ACC112 (cell line): Measurements from ENCODE around the gene MEGF11.

ENCODE experiments used
- H2AFZ ChIP-seq: fragments of 200-600 bp; sonication (generic); one replicate; pipeline ENCODE4 v1.6.0; 2017; ENCODE audit warnings: antibody characterized with exemption, low read length; ENCODE audit not compliant: unreplicated experiment
- H3K27ac ChIP-seq: fragments of 200-600 bp; sonication (generic); 2 replicates; pipeline ENCODE4 v1.5.1; 2014; ENCODE audit warnings: low read depth, mild to moderate bottlenecking, antibody characterized with exemption, low read length, moderate library complexity
- H3K27me3 ChIP-seq: fragments of 200-600 bp; sonication (generic); 2 replicates; pipeline ENCODE4 v1.6.1; 2014; ENCODE audit warnings: mild to moderate bottlenecking, antibody characterized with exemption, low read length, moderate library complexity, mixed read lengths; ENCODE audit not compliant: insufficient read depth
- H3K36me3 ChIP-seq: fragments of 200-600 bp; sonication (generic); 2 replicates; pipeline ENCODE4 v1.6.1; 2016; ENCODE audit warnings: mild to moderate bottlenecking, antibody characterized with exemption, low read length, moderate library complexity, mixed read lengths; ENCODE audit not compliant: insufficient read depth
- H3K4me1 ChIP-seq: fragments of 200-600 bp; sonication (generic); one replicate; pipeline ENCODE4 v1.6.1; 2016; ENCODE audit warnings: low read length, mixed read lengths; ENCODE audit not compliant: insufficient read depth, unreplicated experiment, control insufficient read depth
- H3K4me3 ChIP-seq: fragments of 200-600 bp; sonication (generic); 2 replicates; pipeline ENCODE4 v1.5.1; 2014; ENCODE audit warnings: mild to moderate bottlenecking, low read depth, low read length
- H3K79me2 ChIP-seq: fragments of 200-600 bp; sonication (generic); one replicate; pipeline ENCODE4 v1.6.0; 2016; ENCODE audit warnings: low read length; ENCODE audit not compliant: control insufficient read depth, unreplicated experiment, insufficient read depth

MEGF11 gene

GRCh38 chr15:65856821-65857455 lies 396.6 kb downstream of the MEGF11 start:
- Histone ChIP-seq H3K79me2 (no peaks in the 10 kb centered on the region), H3K27me3 (no peaks in the 10 kb centered on the region), H3K36me3 (no peaks in the 10 kb centered on the region), H3K4me1 (peaks cover 3% of the 10 kb centered on the region), H3K27ac (no peak overlapping the region), H3K4me3 (no peak overlapping the region), H2AFZ (no peak overlapping the region)

- no peak overlapping the region for H2AFZ ChIP-seq
- H3K4me1 ChIP-seq = peaks cover 4% of the 10 kb centered on the region
- H3K27me3 ChIP-seq = no peaks in the 10 kb centered on the region
- H3K36me3 ChIP-seq = no peaks in the 10 kb centered on the region
- no peaks in the 10 kb centered on the region for H3K79me2 ChIP-seq
- no peak overlapping the region for H3K4me3 ChIP-seq
- no peak overlapping the region for H3K27ac ChIP-seq
These were observed 401.6 kb downstream of the MEGF11 start for GRCh38 chr15:65851981-65852380.

- no peaks in the 10 kb centered on the region for H3K79me2 ChIP-seq
- no peak overlapping the region for H2AFZ ChIP-seq
- no peaks in the 10 kb centered on the region for H3K27me3 ChIP-seq
- no peak overlapping the region for H3K27ac ChIP-seq
- no peak overlapping the region for H3K4me3 ChIP-seq
- H3K4me1 ChIP-seq = peaks cover 4% of the 10 kb centered on the region
- H3K36me3 ChIP-seq = no peaks in the 10 kb centered on the region
These were observed 405.6 kb downstream of the MEGF11 start for GRCh38 chr15:65847989-65848388.

GRCh38 chr15:65845826-65846519 lies 407.6 kb downstream of the MEGF11 start:
- H3K4me3 ChIP-seq = no peak overlapping the region
- peak overlapping the region; percentile 83 for H2AFZ ChIP-seq
- no peaks in the 10 kb centered on the region for H3K36me3 ChIP-seq
- H3K79me2 ChIP-seq = no peaks in the 10 kb centered on the region
- peaks cover 10% of the 10 kb centered on the region for H3K4me1 ChIP-seq
- no peak overlapping the region for H3K27ac ChIP-seq
- H3K27me3 ChIP-seq = no peaks in the 10 kb centered on the region
